Fibroblast of pulmonary artery (primary cell): Measurements from ENCODE around the gene HPCA.

Source experiments
- DNase-seq: peaks from one replicate; pipeline ENCODE4 v3.0.0-alpha.2; 2010; ENCODE audit warnings: low read depth
- H3K4me3 ChIP-seq: replicated peaks from 2 replicates; pipeline ENCODE4 v1.5.1; 2011; ENCODE audit warnings: low read depth, mild to moderate bottlenecking, control low read depth, low read length, moderate library complexity
- CTCF ChIP-seq: IDR thresholded peaks from 2 replicates; pipeline ENCODE4 v1.5.1; 2011; ENCODE audit warnings: mild to moderate bottlenecking, control low read depth, low read length, inconsistent platforms; ENCODE audit errors: missing control alignments

Gene HPCA

GRCh38 chr1:32871364-32872191 is 14.7 kb upstream of the HPCA start:
- no peak for TF ChIP-seq CTCF
- H3K4me3 ChIP-seq, result peak overlapping the region; percentile 30
- peak; percentile 2 for DNase-seq

GRCh38 chr1:32872192-32872460 is 14.2 kb upstream of the HPCA start:
- DNase-seq, result no peak
- no peak overlapping the region for H3K4me3 ChIP-seq
- TF ChIP-seq CTCF, result no peak

- no peak overlapping the region for H3K4me3 ChIP-seq
- no peak for TF ChIP-seq CTCF
- DNase-seq, result no peak
These were observed 12.8 kb upstream of the HPCA start for GRCh38 chr1:32873484-32873883.

- TF ChIP-seq CTCF, result no peak
- DNase-seq, result no peak
- no peak overlapping the region for H3K4me3 ChIP-seq
These were observed 11.2 kb upstream of the HPCA start for GRCh38 chr1:32874860-32875752.

DNA sequence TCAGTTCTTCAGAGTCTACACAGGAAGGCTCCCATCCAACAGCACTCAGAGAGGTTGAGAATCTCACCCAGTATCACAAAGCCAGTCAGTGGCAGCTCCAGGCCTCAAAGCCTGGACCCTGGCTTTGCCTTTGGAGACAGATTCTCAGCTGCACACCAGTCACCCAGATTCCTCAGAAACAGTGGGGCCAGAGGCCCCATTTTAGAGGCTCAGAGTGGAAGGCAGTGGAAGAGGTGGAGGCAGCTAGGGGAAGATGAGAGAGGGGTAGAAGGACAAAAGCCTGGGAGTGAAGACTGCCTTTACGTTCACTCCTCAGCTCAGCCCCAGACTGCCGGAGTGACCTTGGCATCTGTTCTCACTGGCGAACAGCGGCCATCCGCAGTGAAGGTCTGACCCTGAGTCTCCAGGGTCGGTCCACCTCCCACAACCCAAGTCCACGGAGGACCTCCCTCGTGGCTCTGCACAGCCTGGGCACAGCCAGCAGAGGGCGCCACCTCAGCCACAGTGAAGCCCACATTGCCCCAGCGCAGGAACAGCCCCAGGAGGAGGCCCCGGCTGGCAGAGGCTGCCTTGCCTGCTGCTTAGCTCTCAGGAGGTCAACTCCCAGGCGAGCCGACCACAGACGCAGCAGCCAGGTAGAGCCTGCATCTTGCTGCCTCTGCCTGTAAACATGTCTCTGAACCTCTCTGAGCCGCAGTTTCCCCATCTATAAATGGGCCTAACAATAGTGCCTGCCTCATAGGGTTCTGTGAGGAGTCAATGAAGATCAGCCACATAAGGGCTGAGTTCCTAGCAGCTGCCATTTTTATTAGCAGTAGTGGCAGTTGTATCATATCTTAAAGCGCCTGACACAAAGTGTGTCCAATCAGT is 9.7 kb upstream of the HPCA start:
- no peak overlapping the region for H3K4me3 ChIP-seq
- peak; percentile 49 for DNase-seq
- peak; percentile 77 for TF ChIP-seq CTCF

DNA sequence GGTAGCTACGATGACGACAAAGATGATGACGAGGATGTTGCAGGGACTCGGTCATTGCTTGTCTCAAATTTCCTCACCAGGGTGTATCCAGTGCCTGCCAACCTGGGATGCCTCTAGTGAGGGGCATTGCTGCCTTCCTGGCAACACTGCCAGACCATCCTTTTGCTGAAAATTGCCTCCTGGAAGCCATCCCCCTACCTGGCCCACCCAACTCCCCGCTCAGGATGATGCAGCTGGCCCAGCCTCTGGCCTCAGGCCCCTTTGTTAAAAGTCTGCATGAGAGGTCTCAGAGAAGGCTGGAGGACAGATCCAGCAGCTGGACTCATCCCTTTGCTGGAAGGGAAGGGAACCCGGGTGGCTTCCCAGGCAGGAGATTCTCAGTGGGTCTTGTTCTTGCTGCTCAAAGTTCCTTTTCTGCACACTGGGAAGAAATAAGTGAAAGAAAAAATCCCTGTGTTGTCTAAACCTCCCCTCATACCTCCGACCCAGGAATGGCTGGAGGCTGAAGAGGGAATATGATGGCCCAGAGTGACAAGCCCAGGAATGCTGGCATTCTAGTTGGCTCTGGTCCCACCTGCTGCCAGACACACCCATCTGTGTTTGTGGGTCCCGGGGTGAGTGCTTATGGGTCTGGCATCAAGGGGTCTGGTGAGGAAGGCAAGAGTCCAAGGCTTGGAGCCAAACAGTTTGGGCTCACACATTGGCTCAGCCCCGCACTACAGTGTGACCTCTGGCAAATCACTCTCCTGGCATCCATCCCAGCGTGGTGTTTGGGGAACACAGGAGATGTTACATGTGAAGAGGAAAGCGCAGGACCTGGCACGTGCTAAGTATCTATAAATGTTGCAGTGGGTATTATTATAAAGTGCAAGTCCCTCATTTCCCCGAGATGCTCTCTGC is 8.8 kb upstream of the HPCA start:
- DNase-seq, result no peak
- TF ChIP-seq CTCF, result no peak

More for the DNA sequence above, 8.8 kb upstream of the HPCA start:
- no peak overlapping the region for H3K4me3 ChIP-seq
